Left lung (tissue), 10 donors: ENCODE measurements around the gene CDHR4. TPM values are rescaled to one million over a fixed set of nuclear protein-coding genes. Genes with fewer than 3 reads are reported as not detected.

ENCODE experiments used
- ATAC-seq: fragments of 200-7000 bp; cut with Tn5 transposase; one replicate; pipeline ENCODE4 v1.9.1; 2020; ENCODE audit warnings: moderate library complexity
- DNase-seq, 4 donors: peaks; one replicate each; pipeline ENCODE4 v3.0.0-alpha.2; 2013 to 2020
- H3K27ac ChIP-seq, 2 donors: fragments of 200-600 bp; sonication (generic) in 1 of 2; one replicate each; pipeline versions ENCODE4 v1.5.0 to v1.8.0; 2020 to 2021
- H3K27me3 ChIP-seq, 2 donors: fragments of 200-600 bp; sonication (generic) in 1 of 2; one replicate each; pipeline versions ENCODE4 v1.5.0 to v1.8.0; 2020 to 2021
- H3K36me3 ChIP-seq, 2 donors: fragments of 200-600 bp; sonication (generic) in 1 of 2; one replicate each; pipeline versions ENCODE4 v1.5.0 to v1.8.0; 2020 to 2021
- H3K4me1 ChIP-seq, 2 donors: fragments of 200-600 bp; one replicate each; pipeline ENCODE4 v1.8.0; 2021
- H3K4me3 ChIP-seq, 2 donors: fragments of 200-600 bp; sonication (generic) in 1 of 2; one replicate each; pipeline versions ENCODE4 v1.5.0 to v1.8.0; 2020 to 2021; ENCODE audit warnings: mild to moderate bottlenecking in 1 of 2
- H3K9me3 ChIP-seq, 2 donors: fragments of 200-600 bp; sonication (generic) in 1 of 2; one replicate each; pipeline versions ENCODE4 v1.5.0 to v1.8.0; 2020 to 2021
- intact Hi-C, 2 donors: fragments of 100-400 bp; cut with DNase I; formaldehyde crosslinking; loops; one replicate each; pipeline versions ENCODE4 v1.11.2 to v1.14.2; 2022
- polyA plus RNA-seq, 6 donors: library from polyadenylated mRNA; unstranded; fragments of 120-200 nt; gene quantifications; one replicate each; pipeline ENCODE4 v1.2.1, GENCODE V29; 2013; ENCODE audit not compliant: insufficient read length in 6 of 6
- total RNA-seq, 2 donors: library from RNA; stranded (reverse); fragmentation: NEBNext Ultra II Directional; extraction: Animal tissue kit (Norgen Biotek cat#: 25700); gene quantifications; one replicate each; pipeline ENCODE4 v1.2.1, GENCODE V29; 2021
- TF ChIP-seq, protein P1 (sequence below), 2 donors: fragments of 200-600 bp; sonication (generic) in 1 of 2; IDR thresholded peaks; one replicate each; pipeline versions ENCODE4 v1.5.0 to v1.8.0; 2021; ENCODE audit warnings: antibody characterized with exemption in 2 of 2
- donor health status: DM: no; HTN: yes; CAD: no.
- donor health status: DM: no; HTN: no; CAD: no.

Gene CDHR4
- total and polyA plus RNA-seq, 8 donors: 0.20 to 6.5 (median 3.8) TPM

DNA sequence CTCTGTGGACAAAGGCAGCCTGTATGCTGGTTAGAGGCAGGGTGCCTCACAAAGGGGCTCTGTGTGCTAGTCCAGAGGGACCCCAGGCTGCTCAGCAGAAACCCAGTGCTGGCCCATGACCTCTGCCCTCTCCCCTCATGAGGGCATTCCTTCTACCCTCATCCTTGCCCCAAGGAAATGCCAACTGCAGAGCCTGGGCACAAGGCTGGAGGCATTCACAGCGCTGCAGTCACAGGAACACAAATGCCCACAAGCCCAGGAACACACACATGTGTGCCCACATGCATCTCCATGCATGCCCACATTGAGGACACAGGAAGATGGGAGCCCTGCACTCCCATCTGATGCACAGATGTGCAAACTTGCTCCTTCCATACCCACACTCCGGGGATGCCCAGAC lies 7.2 kb upstream of the CDHR4 start:
- DNase-seq (no peak), ATAC-seq (no peak)
- intact Hi-C loops: no loop called here
- Histone ChIP-seq H3K9me3 (no peaks in the 10 kb centered on the region), H3K27ac (peak overlapping the region; percentile 89 to 94), H3K27me3 (no peaks in the 10 kb centered on the region), H3K4me1 (peaks cover 30 to 57% of the 10 kb centered on the region in 2 donors), H3K4me3 (no peak overlapping the region), H3K36me3 (peaks cover 0 to 34% of the 10 kb centered on the region in 2 donors)
- TF ChIP-seq, protein P1, sequence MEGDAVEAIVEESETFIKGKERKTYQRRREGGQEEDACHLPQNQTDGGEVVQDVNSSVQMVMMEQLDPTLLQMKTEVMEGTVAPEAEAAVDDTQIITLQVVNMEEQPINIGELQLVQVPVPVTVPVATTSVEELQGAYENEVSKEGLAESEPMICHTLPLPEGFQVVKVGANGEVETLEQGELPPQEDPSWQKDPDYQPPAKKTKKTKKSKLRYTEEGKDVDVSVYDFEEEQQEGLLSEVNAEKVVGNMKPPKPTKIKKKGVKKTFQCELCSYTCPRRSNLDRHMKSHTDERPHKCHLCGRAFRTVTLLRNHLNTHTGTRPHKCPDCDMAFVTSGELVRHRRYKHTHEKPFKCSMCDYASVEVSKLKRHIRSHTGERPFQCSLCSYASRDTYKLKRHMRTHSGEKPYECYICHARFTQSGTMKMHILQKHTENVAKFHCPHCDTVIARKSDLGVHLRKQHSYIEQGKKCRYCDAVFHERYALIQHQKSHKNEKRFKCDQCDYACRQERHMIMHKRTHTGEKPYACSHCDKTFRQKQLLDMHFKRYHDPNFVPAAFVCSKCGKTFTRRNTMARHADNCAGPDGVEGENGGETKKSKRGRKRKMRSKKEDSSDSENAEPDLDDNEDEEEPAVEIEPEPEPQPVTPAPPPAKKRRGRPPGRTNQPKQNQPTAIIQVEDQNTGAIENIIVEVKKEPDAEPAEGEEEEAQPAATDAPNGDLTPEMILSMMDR (IDR thresholded peaks at IDR 0.05): no peak

DNA sequence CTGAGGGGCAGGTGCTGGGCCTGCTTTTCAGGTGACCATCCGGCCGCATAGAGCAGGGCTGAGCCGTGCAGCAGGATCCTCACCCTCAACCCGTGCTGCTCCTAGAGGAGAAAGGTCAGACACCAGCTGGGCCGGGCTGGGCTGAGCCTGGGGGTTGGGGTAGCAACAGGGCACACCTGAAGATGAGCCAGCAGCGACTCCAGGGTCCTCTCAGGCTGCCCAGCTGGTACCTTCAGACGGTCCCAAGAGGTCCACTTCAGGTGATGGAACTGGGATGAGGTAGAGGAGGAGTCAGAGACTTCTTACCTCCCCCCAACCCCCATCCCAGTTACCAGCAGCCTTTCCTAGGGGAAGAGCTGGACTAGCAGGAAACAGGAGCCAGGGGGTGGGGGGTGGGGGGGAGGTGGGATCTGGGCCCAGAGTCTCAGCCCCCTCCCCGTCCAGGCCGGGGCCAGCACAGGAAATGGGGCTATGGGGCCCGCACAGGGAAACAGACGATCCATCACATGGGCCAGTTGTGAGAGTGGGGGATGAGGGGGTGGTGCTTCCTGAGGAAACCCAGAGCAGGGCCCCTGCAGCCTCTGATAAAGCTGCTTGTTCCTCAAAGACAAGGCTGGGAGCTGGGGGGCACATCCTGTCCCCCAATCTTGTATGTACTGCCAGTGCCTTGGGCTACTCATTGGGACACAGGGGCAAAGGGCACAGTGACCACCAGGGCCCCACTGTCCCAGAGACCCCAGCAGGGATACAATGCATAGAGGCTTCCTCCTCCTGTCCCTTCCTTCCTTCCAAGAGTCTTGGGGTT lies 6.4 kb upstream of the CDHR4 start:
- H3K4me3 ChIP-seq: no peak overlapping the region
- H3K9me3 ChIP-seq: no peaks in the 10 kb centered on the region
- DNase-seq: peak in 2 of 4 donors; percentile 85 to 94
- intact Hi-C loops: no loop called here
- TF ChIP-seq, protein P1 (IDR thresholded peaks at IDR 0.05): no peak
- peaks cover 0 to 26% of the 10 kb centered on the region in 2 donors for H3K36me3 ChIP-seq
- H3K27ac ChIP-seq: peak overlapping the region; percentile 89 to 94
- H3K27me3 ChIP-seq: no peaks in the 10 kb centered on the region
- H3K4me1 ChIP-seq: peaks cover 30 to 51% of the 10 kb centered on the region in 2 donors
- no peak for ATAC-seq

DNA sequence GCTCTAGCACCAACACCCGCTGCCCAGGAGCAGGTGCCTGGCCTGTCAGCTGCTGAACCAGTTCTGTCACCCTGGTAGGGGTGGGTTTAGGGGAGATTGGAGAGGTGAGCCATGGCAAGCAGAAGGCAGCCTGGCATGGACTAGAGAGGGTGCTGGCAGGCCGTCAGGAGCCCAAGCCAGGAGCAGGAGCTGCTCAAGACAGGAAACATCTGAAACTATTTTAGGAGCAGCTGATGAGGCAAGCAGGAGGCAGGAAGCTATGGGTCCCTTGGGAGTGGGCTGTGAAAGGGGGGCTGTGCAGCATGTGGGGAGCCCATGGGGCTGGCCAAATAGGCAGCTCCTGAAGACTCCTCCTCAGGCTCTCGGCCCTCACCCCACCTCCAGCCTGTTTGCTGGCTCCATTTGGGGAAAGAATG lies 5.7 kb upstream of the CDHR4 start:
- H3K4me1 ChIP-seq: peaks cover 30 to 50% of the 10 kb centered on the region in 2 donors

DNA sequence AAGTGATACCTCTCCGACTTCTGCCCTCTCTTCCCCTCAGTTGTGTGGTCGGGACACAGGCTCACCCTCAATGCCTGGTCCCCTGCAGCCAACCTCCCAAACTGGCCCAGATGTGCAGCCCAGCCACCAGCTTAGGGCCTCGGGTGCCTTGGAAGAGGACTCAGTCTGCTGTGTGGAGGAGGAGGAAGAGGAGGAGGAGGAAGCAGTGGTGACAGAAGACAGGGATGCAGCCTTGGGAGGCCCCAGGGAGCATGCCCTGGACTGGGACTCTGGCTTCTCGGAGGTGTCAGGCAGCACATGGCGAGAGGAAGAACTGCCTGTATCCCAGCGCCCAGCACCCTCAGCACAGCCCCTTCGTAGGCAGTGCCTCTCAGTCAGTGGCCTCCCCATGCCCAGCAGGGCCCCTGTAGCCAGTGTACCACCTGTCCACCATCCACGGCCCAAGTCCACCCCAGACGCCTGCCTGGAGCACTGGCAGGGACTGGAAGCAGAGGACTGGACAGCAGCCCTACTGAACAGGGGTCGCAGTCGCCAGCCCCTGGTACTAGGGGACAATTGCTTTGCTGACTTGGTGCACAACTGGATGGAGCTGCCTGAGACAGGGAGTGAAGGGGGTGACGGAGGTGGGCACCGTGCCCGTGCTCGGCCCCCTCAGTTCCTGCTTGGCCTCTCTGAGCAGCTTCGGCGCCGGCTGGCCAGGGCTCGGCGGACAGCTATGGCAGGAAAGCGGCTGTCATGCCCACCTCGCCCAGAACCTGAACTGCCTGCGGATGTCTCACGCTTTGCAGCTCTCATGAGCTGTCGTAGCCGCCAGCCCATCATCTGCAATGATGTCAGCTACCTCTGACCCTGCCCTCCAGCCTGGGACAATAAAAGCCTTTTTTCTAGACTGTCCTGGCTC lies 4.7 kb upstream of the CDHR4 start:
- DNase-seq: peak in 1 of 4 donors; percentile 19
- intact Hi-C loops: loop anchor here in 1 of 2 donors (5.0 kb wide), 1 partner anchor 33 kb away; no protein-coding TSS in a partner anchor

More for the DNA sequence above, 5.7 kb upstream of the CDHR4 start:
- Histone ChIP-seq H3K4me3 (no peak overlapping the region), H3K27me3 (no peaks in the 10 kb centered on the region), H3K36me3 (peaks cover 0 to 19% of the 10 kb centered on the region in 2 donors), H3K9me3 (no peaks in the 10 kb centered on the region), H3K27ac (peak overlapping the region; percentile 89 to 94)
- DNase-seq (peak in 3 of 4 donors; percentile 71 to 93 (median 84)), ATAC-seq (peak; percentile 34)
- intact Hi-C loops: no loop called here
- TF ChIP-seq, protein P1 (IDR thresholded peaks at IDR 0.05): no peak

More for the DNA sequence above, 4.7 kb upstream of the CDHR4 start:
- H3K9me3 ChIP-seq: no peaks in the 10 kb centered on the region
- peaks cover 0 to 9% of the 10 kb centered on the region in 2 donors for H3K36me3 ChIP-seq
- TF ChIP-seq, protein P1 (IDR thresholded peaks at IDR 0.05): no peak
- peak overlapping the region; percentile 88 to 94 for H3K4me3 ChIP-seq
- H3K27ac ChIP-seq: peak overlapping the region; percentile 89 to 94
- H3K27me3 ChIP-seq: no peaks in the 10 kb centered on the region
- H3K4me1 ChIP-seq: peaks cover 30 to 50% of the 10 kb centered on the region in 2 donors
- no peak for ATAC-seq
